SW 1271 (cell line): Measurements from ENCODE around the gene OSBP2.
"Not testable (repeated sequence)": the region's sequence is repeated elsewhere in the genome, so short reads cannot be mapped to it uniquely, and the experiment has no call there.

ENCODE experiments used
- DNase-seq, 2 experiments: peaks; one replicate each; lab custom pipeline; 2025; lab: John Stamatoyannopoulos, UW

The OSBP2 gene

GRCh38 chr22:30676565-30676964 is 18.1 kb upstream of the OSBP2 start:
- DNase-seq, result not testable (repeated sequence)

GRCh38 chr22:30679895-30680690 is 14.6 kb upstream of the OSBP2 start:
- DNase-seq, result not testable (repeated sequence)

- DNase-seq, result no peak
Observed at GRCh38 chr22:30680991-30681770, 13.5 kb upstream of the OSBP2 start.

- DNase-seq, result no peak
Observed at GRCh38 chr22:30681831-30682230, 12.8 kb upstream of the OSBP2 start.

GRCh38 chr22:30685178-30685577 is 9.5 kb upstream of the OSBP2 start:
- DNase-seq, result no peak

GRCh38 chr22:30687358-30687757 is 7.3 kb upstream of the OSBP2 start:
- no peak for DNase-seq

GRCh38 chr22:30689622-30690021 is 5.1 kb upstream of the OSBP2 start:
- DNase-seq, result no peak

- no peak for DNase-seq
Observed at GRCh38 chr22:30691204-30691603, 3.5 kb upstream of the OSBP2 start.

- peak in 1 of 2 experiments; percentile 61 for DNase-seq
Observed at GRCh38 chr22:30694171-30694639, 469 bp upstream of the OSBP2 start.

- no peak for DNase-seq
Observed at GRCh38 chr22:30695351-30695851, 727 bp downstream of the OSBP2 start.

GRCh38 chr22:30695871-30696655 is 1.4 kb downstream of the OSBP2 start:
- no peak for DNase-seq

GRCh38 chr22:30697975-30698374 is 3.3 kb downstream of the OSBP2 start:
- no peak for DNase-seq

- DNase-seq, result no peak
Observed at GRCh38 chr22:30701872-30702271, 7.2 kb downstream of the OSBP2 start.

- DNase-seq, result no peak
Observed at GRCh38 chr22:30702856-30703255, 8.2 kb downstream of the OSBP2 start.

- DNase-seq, result no peak
Observed at GRCh38 chr22:30704978-30705377, 10.3 kb downstream of the OSBP2 start.

GRCh38 chr22:30705710-30706651 is 11.3 kb downstream of the OSBP2 start:
- no peak for DNase-seq

- not testable (repeated sequence) for DNase-seq
Observed at GRCh38 chr22:30709980-30710379, 15.3 kb downstream of the OSBP2 start.

- DNase-seq, result no peak
Observed at GRCh38 chr22:30712094-30712493, 17.4 kb downstream of the OSBP2 start.

- DNase-seq, result no peak
Observed at GRCh38 chr22:30714062-30714461, 19.4 kb downstream of the OSBP2 start.

- peak; percentile 47 to 75 for DNase-seq
Observed at GRCh38 chr22:30717331-30717921, 22.8 kb downstream of the OSBP2 start.

- no peak for DNase-seq
Observed at GRCh38 chr22:30717952-30718351, 23.3 kb downstream of the OSBP2 start.
